Fibroblast of lung (primary cell): ENCODE data around the gene DPP7. TPM values are rescaled to one million over a fixed set of nuclear protein-coding genes. Genes with fewer than 3 reads are reported as not detected.

ENCODE experiments used
- DNase-seq, 2 donors: peaks; one replicate each; pipeline versions ENCODE4 v3.0.0 to v3.0.0-alpha.2; 2010; ENCODE audit warnings: low read depth in 2 of 2
- H2AFZ ChIP-seq: 2 replicates; pipeline ENCODE4 v1.5.1; 2012; ENCODE audit warnings: low read length, control low read depth, inconsistent platforms
- H3K27ac ChIP-seq: 2 replicates; pipeline ENCODE4 v1.5.1; 2011; ENCODE audit warnings: low read length, control low read depth; ENCODE audit not compliant: insufficient read depth
- H3K27me3 ChIP-seq: 2 replicates; pipeline ENCODE4 v1.5.1; 2011; ENCODE audit warnings: mild to moderate bottlenecking, low read length; ENCODE audit not compliant: control insufficient read depth, insufficient read depth
- H3K36me3 ChIP-seq: 2 replicates; pipeline ENCODE4 v1.5.1; 2011; ENCODE audit warnings: low read length; ENCODE audit not compliant: control insufficient read depth, insufficient read depth
- H3K4me1 ChIP-seq: 2 replicates; pipeline ENCODE4 v1.5.1; 2011; ENCODE audit warnings: low read length; ENCODE audit not compliant: control insufficient read depth, insufficient read depth; ENCODE audit errors: extremely low read depth
- H3K4me2 ChIP-seq: 2 replicates; pipeline ENCODE4 v1.5.1; 2011; ENCODE audit warnings: low read length, control low read depth; ENCODE audit not compliant: insufficient read depth; ENCODE audit errors: extremely low read depth
- H3K4me3 ChIP-seq, 4 experiments: fragments of 200-600 bp in 1 of 4; sonication (generic) in 1 of 4; replicated peaks in 1 of 4; 2 replicates each; pipeline ENCODE4 v1.5.1; 2011 to 2016; ENCODE audit warnings: low read length in 4 of 4, low read depth in 3 of 4, mild to moderate bottlenecking in 3 of 4, control low read depth in 2 of 4, inconsistent platforms in 1 of 4, mixed read lengths in 1 of 4; ENCODE audit not compliant: insufficient read depth in 1 of 4; ENCODE audit errors: control extremely low read depth in 1 of 4
- H3K79me2 ChIP-seq: 2 replicates; pipeline ENCODE4 v1.5.1; 2012; ENCODE audit warnings: mild to moderate bottlenecking, low read length, inconsistent platforms; ENCODE audit not compliant: control insufficient read depth, insufficient read depth
- H3K9ac ChIP-seq: 2 replicates; pipeline ENCODE4 v1.5.1; 2011; ENCODE audit warnings: mild to moderate bottlenecking, low read length, control low read depth; ENCODE audit not compliant: insufficient read depth
- H3K9me3 ChIP-seq: 2 replicates; pipeline ENCODE4 v1.5.1; 2012; ENCODE audit warnings: low read depth, low read length; ENCODE audit not compliant: control insufficient read depth, insufficient read depth
- H4K20me1 ChIP-seq: 2 replicates; pipeline ENCODE4 v1.5.1; 2011; ENCODE audit warnings: low read length; ENCODE audit not compliant: control insufficient read depth, insufficient read depth; ENCODE audit errors: extremely low read depth
- CTCF ChIP-seq, 2 donors: IDR thresholded peaks in 1 of 2; conservative IDR thresholded peaks in 1 of 2; 1 replicate in 1 of 2; 2 replicates in 1 of 2; pipeline ENCODE4 v1.5.1; 2011 to 2012; ENCODE audit warnings: low read length in 2 of 2, control low read depth in 1 of 2, inconsistent platforms in 1 of 2, low read depth in 1 of 2, mild to moderate bottlenecking in 1 of 2
- EZH2 ChIP-seq: IDR thresholded peaks from 2 replicates; pipeline ENCODE4 v1.5.1; 2012; ENCODE audit warnings: low read length, control low read depth, mild to moderate bottlenecking; ENCODE audit errors: missing control alignments
- polyA plus RNA-seq, 2 donors: library from polyadenylated mRNA; depleted of rRNA in 1 of 2; stranded (reverse) in 1 of 2; unstranded in 1 of 2; fragments of >200 nt; gene quantifications; 2 replicates each; pipeline ENCODE4 v1.2.1, GENCODE V29; 2011 to 2012; ENCODE audit warnings: missing spikeins in 1 of 2
- total RNA-seq: library from RNA; depleted of rRNA; stranded (reverse); fragments of >200 nt; gene quantifications from 2 replicates; pipeline ENCODE4 v1.2.1, GENCODE V29; 2014

DPP7 gene
- total and polyA plus RNA-seq, 2 donors (not counting 1 experiment from before 2014, with no cell fraction given) = 28.6 to 126 TPM

- no peak overlapping the region for H2AFZ ChIP-seq
- H3K36me3 ChIP-seq = peaks cover 57% of the 10 kb centered on the region
- no peaks in the 10 kb centered on the region for H3K4me1 ChIP-seq
- H3K79me2 ChIP-seq = no peaks in the 10 kb centered on the region
- no peaks in the 10 kb centered on the region for H3K27me3 ChIP-seq
- peaks cover 7% of the 10 kb centered on the region for H3K9me3 ChIP-seq
- H3K27ac ChIP-seq = no peak overlapping the region
- H3K9ac ChIP-seq = no peak overlapping the region
- H4K20me1 ChIP-seq = no peaks in the 10 kb centered on the region
- H3K4me2 ChIP-seq = no peak overlapping the region
- no peak overlapping the region for H3K4me3 ChIP-seq
- DNase-seq = no peak
- TF ChIP-seq EZH2 = no peak
- no peak for TF ChIP-seq CTCF (conservative IDR thresholded peaks at IDR 0.05 in 1 of 2, IDR thresholded peaks at IDR 0.05 in 1 of 2; ENCODE audit: low read depth in 1 of 2, low read length in 2 of 2)
Observed at GRCh38 chr9:137103206-137103999, 11.1 kb downstream of the DPP7 start.

GRCh38 chr9:137099231-137099630 is 15.3 kb downstream of the DPP7 start:
- Histone ChIP-seq H3K4me3 (no peak overlapping the region), H4K20me1 (no peaks in the 10 kb centered on the region), H3K27ac (no peak overlapping the region)

More at GRCh38 chr9:137099231-137099630, 15.3 kb downstream of the DPP7 start:
- H3K9me3 ChIP-seq = peaks cover 7% of the 10 kb centered on the region
- H2AFZ ChIP-seq = no peak overlapping the region
- H3K79me2 ChIP-seq = no peaks in the 10 kb centered on the region
- no peaks in the 10 kb centered on the region for H3K4me1 ChIP-seq
- no peak for DNase-seq
- no peak for TF ChIP-seq EZH2
- TF ChIP-seq CTCF (conservative IDR thresholded peaks at IDR 0.05 in 1 of 2, IDR thresholded peaks at IDR 0.05 in 1 of 2; ENCODE audit: low read depth in 1 of 2, low read length in 2 of 2) = no peak
- H3K36me3 ChIP-seq = peaks cover 43% of the 10 kb centered on the region
- H3K9ac ChIP-seq = no peak overlapping the region
- no peak overlapping the region for H3K4me2 ChIP-seq
- no peaks in the 10 kb centered on the region for H3K27me3 ChIP-seq
